ENCODE data around the gene LRP6.

- TF ChIP-seq JUND (IDR thresholded peaks at IDR 0.05): no peak
- TF ChIP-seq MAX (IDR thresholded peaks at IDR 0.05): no peak
- TF ChIP-seq, protein P1, sequence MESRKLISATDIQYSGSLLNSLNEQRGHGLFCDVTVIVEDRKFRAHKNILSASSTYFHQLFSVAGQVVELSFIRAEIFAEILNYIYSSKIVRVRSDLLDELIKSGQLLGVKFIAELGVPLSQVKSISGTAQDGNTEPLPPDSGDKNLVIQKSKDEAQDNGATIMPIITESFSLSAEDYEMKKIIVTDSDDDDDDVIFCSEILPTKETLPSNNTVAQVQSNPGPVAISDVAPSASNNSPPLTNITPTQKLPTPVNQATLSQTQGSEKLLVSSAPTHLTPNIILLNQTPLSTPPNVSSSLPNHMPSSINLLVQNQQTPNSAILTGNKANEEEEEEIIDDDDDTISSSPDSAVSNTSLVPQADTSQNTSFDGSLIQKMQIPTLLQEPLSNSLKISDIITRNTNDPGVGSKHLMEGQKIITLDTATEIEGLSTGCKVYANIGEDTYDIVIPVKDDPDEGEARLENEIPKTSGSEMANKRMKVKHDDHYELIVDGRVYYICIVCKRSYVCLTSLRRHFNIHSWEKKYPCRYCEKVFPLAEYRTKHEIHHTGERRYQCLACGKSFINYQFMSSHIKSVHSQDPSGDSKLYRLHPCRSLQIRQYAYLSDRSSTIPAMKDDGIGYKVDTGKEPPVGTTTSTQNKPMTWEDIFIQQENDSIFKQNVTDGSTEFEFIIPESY (IDR thresholded peaks at IDR 0.05): no peak
- no peak for TF ChIP-seq CTCF (IDR thresholded peaks at IDR 0.05; ENCODE audit: low read depth, low read length, missing input control)
- TF ChIP-seq, protein P2, sequence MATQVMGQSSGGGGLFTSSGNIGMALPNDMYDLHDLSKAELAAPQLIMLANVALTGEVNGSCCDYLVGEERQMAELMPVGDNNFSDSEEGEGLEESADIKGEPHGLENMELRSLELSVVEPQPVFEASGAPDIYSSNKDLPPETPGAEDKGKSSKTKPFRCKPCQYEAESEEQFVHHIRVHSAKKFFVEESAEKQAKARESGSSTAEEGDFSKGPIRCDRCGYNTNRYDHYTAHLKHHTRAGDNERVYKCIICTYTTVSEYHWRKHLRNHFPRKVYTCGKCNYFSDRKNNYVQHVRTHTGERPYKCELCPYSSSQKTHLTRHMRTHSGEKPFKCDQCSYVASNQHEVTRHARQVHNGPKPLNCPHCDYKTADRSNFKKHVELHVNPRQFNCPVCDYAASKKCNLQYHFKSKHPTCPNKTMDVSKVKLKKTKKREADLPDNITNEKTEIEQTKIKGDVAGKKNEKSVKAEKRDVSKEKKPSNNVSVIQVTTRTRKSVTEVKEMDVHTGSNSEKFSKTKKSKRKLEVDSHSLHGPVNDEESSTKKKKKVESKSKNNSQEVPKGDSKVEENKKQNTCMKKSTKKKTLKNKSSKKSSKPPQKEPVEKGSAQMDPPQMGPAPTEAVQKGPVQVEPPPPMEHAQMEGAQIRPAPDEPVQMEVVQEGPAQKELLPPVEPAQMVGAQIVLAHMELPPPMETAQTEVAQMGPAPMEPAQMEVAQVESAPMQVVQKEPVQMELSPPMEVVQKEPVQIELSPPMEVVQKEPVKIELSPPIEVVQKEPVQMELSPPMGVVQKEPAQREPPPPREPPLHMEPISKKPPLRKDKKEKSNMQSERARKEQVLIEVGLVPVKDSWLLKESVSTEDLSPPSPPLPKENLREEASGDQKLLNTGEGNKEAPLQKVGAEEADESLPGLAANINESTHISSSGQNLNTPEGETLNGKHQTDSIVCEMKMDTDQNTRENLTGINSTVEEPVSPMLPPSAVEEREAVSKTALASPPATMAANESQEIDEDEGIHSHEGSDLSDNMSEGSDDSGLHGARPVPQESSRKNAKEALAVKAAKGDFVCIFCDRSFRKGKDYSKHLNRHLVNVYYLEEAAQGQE (IDR thresholded peaks at IDR 0.05): no peak
- no peak for TF ChIP-seq FOXA1 (IDR thresholded peaks at IDR 0.05)
- no peak for TF ChIP-seq YY1 (IDR thresholded peaks at IDR 0.05)
- no peak for TF ChIP-seq RAD21 (IDR thresholded peaks at IDR 0.05)
- TF ChIP-seq ATF3 (IDR thresholded peaks at IDR 0.05): no peak
- no peak for TF ChIP-seq GABPA (IDR thresholded peaks at IDR 0.05 in 1 of 2, conservative IDR thresholded peaks at IDR 0.05 in 1 of 2)
- TF ChIP-seq TAF1 (conservative IDR thresholded peaks at IDR 0.05): no peak
These were observed 198.1 kb downstream of the LRP6 start for GRCh38 chr12:12068751-12069150.
